ENCODE results near the gene RNF217. TPM values are rescaled to one million over a fixed set of nuclear protein-coding genes. Genes with fewer than 3 reads are reported as not detected.

RNF217 gene
- total RNA-seq, 1 donor from 2014 or later, result 50.7 TPM

DNA sequence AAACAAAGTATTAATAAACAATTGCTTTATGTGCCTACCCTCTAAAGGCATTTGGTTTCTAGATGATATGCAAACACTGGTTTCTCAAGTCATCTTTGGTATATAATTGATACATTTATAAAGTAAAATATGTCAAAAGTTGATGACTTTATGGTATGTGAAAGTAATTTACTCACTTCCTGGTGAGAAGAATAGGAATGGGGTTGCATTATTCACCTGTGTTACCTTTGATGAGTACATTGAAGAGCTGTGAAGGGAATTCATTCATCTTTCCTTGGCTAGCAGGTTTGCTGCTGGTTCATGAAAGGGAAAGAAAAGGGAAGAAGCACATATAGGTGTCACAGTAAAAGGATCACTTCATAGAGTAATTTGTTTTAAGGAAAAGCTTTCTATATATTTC lies 20.4 kb downstream of the RNF217 start:
- no peak overlapping the region for H3K4me3 Mint-ChIP-seq (ENCODE audit: unreplicated experiment)
- H3K36me3 Mint-ChIP-seq (ENCODE audit: low read depth, unreplicated experiment), result peaks cover 36% of the 10 kb centered on the region
- no peak overlapping the region for H3K27ac Mint-ChIP-seq (ENCODE audit: unreplicated experiment)
- DNase-seq (ENCODE audit: low spot score), result no peak
- peaks cover 10% of the 10 kb centered on the region for H3K9me3 Mint-ChIP-seq (ENCODE audit: unreplicated experiment)
- peaks cover 15% of the 10 kb centered on the region for H3K4me1 Mint-ChIP-seq (ENCODE audit: unreplicated experiment)
- TF ChIP-seq CTCF (IDR thresholded peaks at IDR 0.05; ENCODE audit: unreplicated experiment), result no peak
- peaks cover 2% of the 10 kb centered on the region for H3K27me3 Mint-ChIP-seq (ENCODE audit: unreplicated experiment)

- H3K36me3 Mint-ChIP-seq (ENCODE audit: low read depth, unreplicated experiment), result peaks cover 28% of the 10 kb centered on the region
- peaks cover 15% of the 10 kb centered on the region for H3K4me1 Mint-ChIP-seq (ENCODE audit: unreplicated experiment)
- no peak overlapping the region for H3K27ac Mint-ChIP-seq (ENCODE audit: unreplicated experiment)
- H3K4me3 Mint-ChIP-seq (ENCODE audit: unreplicated experiment), result no peak overlapping the region
- H3K9me3 Mint-ChIP-seq (ENCODE audit: unreplicated experiment), result peaks cover 6% of the 10 kb centered on the region
- no peak for DNase-seq (ENCODE audit: low spot score)
- H3K27me3 Mint-ChIP-seq (ENCODE audit: unreplicated experiment), result peaks cover 2% of the 10 kb centered on the region
- TF ChIP-seq CTCF (IDR thresholded peaks at IDR 0.05; ENCODE audit: unreplicated experiment), result no peak
These were observed 21.3 kb downstream of the RNF217 start for GRCh38 chr6:124983383-124984083.

DNA sequence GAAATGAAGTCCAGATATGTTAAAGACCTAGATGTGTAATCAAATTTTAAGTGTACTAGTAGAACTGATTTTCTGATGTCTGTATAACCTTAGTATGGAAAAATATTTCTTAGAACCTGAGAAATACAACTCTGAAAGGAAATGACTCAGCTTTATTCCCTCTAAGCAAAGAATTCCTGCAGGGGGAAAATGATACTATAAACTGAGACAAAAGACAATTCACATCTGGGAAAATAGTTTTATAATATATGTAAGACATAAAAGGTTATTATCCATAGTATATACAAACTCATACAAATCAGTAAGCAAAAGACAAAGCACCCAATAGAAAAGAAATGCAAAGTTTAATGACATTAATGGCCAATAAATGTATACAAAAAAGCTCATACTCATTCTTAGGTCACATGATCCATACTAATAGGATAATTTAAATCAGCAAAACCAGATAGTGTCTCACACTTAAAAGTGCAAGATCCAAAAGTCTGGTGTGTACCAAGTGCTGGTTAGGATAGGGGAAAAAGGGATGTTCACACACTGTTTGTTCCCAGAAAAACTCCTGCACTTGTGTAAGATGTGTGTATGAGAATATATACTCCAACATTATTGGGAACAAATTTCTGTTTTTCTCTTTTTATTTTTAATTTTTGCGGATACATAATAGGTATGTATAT lies 22.6 kb downstream of the RNF217 start:
- DNase-seq (ENCODE audit: low spot score), result no peak
- Mint-ChIP-seq H3K27ac (ENCODE audit: unreplicated experiment) (no peak overlapping the region), H3K4me1 (ENCODE audit: unreplicated experiment) (peaks cover 8% of the 10 kb centered on the region), H3K4me3 (ENCODE audit: unreplicated experiment) (no peak overlapping the region), H3K36me3 (ENCODE audit: low read depth, unreplicated experiment) (peaks cover 15% of the 10 kb centered on the region), H3K27me3 (ENCODE audit: unreplicated experiment) (peaks cover 2% of the 10 kb centered on the region), H3K9me3 (ENCODE audit: unreplicated experiment) (no peaks in the 10 kb centered on the region)
- no peak for TF ChIP-seq CTCF (IDR thresholded peaks at IDR 0.05; ENCODE audit: unreplicated experiment)

DNA sequence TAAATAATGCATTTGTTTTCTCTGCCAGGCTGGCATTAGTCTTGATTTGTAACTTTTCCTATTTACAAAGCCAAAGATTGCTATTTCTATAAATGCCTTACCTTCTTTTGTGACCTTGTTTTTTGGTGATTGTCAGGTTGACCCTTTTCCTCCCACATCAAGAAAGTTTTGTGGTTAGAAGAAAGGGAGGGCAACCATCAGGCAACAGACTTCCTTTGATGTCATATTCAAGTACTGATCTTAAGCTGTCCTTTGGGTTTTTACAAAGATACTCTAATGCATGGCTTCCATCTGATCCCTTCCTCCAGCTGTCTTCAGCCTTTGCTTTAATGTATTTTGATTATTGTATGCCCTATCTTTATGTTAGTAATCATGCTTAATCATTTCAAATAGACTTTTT lies 23.9 kb downstream of the RNF217 start:
- Mint-ChIP-seq H3K4me3 (ENCODE audit: unreplicated experiment) (no peak overlapping the region), H3K36me3 (ENCODE audit: low read depth, unreplicated experiment) (peaks cover 6% of the 10 kb centered on the region), H3K4me1 (ENCODE audit: unreplicated experiment) (peaks cover 1% of the 10 kb centered on the region)

More for the DNA sequence above, 23.9 kb downstream of the RNF217 start:
- Mint-ChIP-seq H3K27ac (ENCODE audit: unreplicated experiment) (no peak overlapping the region), H3K27me3 (ENCODE audit: unreplicated experiment) (no peaks in the 10 kb centered on the region), H3K9me3 (ENCODE audit: unreplicated experiment) (no peaks in the 10 kb centered on the region)
- no peak for TF ChIP-seq CTCF (IDR thresholded peaks at IDR 0.05; ENCODE audit: unreplicated experiment)
- DNase-seq (ENCODE audit: low spot score), result no peak

All from endothelial cell (in vitro differentiated cells).